AG10803 (cell line): ENCODE results near the gene PITPNC1.
"Not testable (repeated sequence)": the region's sequence is repeated elsewhere in the genome, so short reads cannot be mapped to it uniquely, and the experiment has no call there.

Source experiments
- DNase-seq: peaks from one replicate; pipeline ENCODE4 v3.0.0; 2010; ENCODE audit warnings: low read depth
- H3K4me3 ChIP-seq: 2 replicates; pipeline ENCODE4 v1.5.1; 2011; ENCODE audit warnings: mild to moderate bottlenecking, low read length, control low read depth
- TF ChIP-seq, protein P1 (sequence below): conservative IDR thresholded peaks from 2 replicates; pipeline ENCODE4 v1.5.1; 2011; ENCODE audit warnings: mild to moderate bottlenecking, low read length, control low read depth, inconsistent platforms

Gene PITPNC1

DNA sequence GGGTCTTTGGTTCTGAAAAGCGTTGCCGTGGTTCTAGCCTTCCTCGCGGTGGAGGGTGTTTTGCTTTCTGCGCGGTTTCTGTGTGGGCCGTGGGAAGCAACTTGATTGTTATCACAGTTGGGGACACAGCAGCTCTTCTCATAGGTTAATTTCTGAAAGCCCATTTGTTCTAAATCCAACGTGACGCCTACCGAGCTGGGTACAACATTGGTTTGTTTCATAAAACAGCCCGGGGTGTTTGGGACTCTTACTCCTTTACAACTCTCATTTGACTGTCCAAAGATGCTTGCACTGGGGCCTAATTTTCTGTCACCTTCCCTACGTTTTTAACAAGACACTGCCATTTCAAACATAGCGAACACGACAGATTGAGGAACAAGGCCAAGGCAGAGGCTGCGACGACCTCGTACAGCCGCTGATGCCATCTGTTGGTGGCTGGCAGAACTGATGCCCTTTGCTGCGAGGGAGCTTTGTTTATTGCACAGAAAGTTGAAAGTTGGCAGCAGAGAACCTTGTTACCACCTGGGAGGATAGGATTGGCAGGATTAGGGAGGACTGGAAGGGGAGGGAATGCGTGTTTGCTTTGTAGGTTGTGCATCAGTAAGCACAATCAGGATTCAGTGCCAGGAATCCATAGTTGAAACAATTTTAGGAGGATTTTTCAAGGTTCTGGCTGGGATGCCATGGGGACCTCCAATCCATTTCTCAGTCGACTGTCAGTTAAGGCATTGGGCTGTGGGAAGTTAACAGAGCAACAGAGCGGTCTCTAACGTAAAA lies 98.3 kb downstream of the PITPNC1 start:
- DNase-seq = peak; percentile 79
- TF ChIP-seq, protein P1, sequence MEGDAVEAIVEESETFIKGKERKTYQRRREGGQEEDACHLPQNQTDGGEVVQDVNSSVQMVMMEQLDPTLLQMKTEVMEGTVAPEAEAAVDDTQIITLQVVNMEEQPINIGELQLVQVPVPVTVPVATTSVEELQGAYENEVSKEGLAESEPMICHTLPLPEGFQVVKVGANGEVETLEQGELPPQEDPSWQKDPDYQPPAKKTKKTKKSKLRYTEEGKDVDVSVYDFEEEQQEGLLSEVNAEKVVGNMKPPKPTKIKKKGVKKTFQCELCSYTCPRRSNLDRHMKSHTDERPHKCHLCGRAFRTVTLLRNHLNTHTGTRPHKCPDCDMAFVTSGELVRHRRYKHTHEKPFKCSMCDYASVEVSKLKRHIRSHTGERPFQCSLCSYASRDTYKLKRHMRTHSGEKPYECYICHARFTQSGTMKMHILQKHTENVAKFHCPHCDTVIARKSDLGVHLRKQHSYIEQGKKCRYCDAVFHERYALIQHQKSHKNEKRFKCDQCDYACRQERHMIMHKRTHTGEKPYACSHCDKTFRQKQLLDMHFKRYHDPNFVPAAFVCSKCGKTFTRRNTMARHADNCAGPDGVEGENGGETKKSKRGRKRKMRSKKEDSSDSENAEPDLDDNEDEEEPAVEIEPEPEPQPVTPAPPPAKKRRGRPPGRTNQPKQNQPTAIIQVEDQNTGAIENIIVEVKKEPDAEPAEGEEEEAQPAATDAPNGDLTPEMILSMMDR = peak; percentile 95
- H3K4me3 ChIP-seq = no peak overlapping the region

DNA sequence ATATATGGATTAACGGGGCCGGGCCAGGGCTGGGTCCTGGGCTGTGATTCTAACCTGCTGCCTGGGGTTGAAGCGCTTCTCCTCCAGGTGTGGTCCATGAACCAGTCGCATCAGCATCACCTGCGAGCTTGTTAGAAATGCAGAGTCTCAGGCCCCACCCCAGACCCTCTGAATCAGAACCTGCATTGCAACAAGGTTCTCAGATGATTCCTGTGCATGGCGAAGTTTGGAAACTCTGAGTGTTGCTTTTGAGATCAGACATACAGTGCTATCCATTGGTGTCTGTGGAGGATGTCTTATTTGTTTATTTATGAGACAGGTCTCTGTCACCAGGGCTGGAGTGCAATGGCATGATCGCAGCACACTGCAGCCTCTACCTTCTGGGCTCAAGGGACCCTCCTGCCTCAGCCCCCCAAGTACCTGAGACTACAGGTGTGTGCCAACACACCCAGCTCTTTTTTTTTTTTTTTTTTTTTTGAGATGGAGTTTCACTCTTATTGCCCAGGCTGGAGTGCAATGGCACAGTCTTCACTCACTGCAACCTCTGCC lies 99.8 kb downstream of the PITPNC1 start:
- TF ChIP-seq, protein P1 = no peak
- DNase-seq = no peak
- H3K4me3 ChIP-seq = no peak overlapping the region

DNA sequence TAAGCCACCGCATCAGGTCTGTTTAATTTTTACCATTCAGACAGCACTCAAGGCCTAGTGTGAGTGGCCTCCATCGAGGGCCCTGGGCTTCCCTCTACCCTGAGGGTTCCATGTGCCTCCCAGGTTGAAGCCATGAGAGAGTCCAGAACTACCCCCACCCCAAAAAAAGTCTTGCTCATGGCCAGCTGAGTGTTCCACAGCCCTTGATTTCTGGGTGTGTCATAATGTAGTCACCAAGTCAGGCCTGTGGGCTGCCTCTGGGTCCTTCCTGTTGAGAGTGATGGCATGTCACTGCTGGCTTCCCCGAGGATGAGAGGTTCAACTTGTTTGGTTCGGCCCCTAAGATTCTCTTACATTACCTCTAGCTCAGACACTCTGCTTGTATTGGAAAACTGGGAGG lies 100.6 kb downstream of the PITPNC1 start:
- TF ChIP-seq, protein P1 = no peak
- H3K4me3 ChIP-seq = no peak overlapping the region
- DNase-seq = peak; percentile 59

DNA sequence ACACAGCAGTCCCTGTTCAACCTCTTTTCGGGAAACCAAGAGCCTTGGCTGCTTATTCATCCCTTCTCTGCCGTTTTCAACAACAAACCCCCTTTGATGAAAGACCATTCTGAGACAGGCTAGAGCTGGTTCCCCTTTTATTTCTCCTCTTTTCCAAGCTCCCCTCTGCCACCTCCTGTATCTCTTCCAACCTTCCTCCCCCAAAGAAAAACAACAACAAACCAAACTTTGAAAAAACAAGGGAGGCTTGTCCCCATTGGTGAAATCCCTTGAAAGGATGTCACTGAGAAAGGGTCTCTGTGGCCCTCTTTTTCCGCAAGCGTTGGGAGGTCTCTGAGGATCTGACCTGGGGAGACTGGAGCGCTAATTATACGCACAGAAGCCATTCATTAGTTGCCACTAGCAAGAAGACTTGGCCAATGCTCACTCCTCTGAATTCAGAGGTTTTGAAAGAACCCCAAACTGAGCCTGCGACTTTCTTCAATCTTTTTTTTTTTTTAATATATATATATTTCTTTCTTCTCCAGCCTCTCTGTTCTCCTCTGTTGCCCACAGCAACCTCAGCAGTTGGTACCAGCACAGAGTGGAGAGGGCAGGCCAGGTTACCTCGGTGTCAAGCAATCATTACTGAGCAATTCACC lies 101.4 kb downstream of the PITPNC1 start:
- TF ChIP-seq, protein P1 = no peak
- H3K4me3 ChIP-seq = no peak overlapping the region
- no peak for DNase-seq

DNA sequence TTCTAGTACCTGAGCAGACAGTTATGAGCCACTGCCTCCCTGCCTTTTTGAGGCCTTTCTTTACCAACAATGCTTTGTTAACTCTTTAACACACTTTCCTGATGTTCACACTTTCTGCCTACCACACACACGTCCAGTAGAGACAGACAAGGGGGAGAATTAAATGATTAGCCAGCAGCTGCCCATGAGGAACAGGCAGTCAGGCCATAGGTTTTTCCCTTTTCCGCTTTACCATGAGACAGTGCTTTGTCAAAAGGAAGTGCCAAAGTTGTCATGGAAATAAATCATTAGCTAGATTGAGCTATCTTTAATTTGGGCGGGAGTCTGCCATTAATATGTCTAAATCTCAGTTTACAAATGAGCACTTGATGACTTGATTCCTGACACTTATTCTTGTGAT lies 102.1 kb downstream of the PITPNC1 start:
- DNase-seq = no peak
- H3K4me3 ChIP-seq = no peak overlapping the region
- TF ChIP-seq, protein P1 = no peak

DNA sequence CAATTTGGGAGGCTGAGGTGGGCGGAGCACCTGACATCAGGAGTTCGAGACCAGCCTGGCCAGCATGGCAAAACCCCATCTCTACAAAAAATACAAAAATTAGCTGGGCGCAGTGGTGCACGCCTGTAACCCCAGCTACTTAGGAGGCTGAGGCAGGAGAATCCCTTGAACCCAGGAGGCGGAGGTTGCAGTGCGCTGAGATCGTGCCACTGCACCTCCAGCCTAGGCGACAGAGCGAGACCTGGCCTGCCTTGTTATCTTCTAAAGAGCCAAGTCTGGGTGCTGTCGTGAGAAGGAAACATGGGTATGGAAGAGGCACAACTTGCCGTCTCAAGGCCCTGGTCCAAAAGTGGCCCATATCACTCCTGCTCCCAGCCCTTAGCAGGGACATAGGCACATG lies 103.9 kb downstream of the PITPNC1 start:
- H3K4me3 ChIP-seq, DNase-seq: not testable (repeated sequence)

DNA sequence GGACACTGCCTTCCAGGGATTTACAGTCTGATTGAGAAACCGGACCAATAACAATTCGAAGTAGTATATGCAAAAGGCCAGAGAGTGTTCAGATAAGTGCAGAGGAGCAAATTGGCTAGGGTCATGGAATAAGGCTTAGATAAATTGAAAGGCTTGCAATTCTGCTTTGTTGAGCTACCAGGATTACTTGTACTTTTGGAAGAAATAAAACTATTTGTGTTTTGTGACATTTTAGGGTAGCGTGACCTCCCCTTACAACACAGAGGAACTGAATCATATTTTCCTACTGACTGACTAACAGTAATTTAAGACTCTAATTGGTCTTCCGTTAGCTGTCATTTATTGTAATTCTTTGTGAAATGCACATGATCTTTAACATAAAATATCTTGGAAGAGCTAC lies 104.7 kb downstream of the PITPNC1 start:
- no peak overlapping the region for H3K4me3 ChIP-seq
- DNase-seq = peak; percentile 50
- TF ChIP-seq, protein P1 = no peak
